Panc1 (cell line): ENCODE measurements around the gene SLC3A2. TPM values are rescaled to one million over a fixed set of nuclear protein-coding genes. Genes with fewer than 3 reads are reported as not detected.

ENCODE experiments used
- ATAC-seq: fragments of 200-7000 bp; cut with Tn5 transposase; 2 replicates; pipeline ENCODE4 v1.9.1; 2020; ENCODE audit warnings: mild to moderate bottlenecking, moderate library complexity
- BruUV-seq: library from RNA; stranded (reverse); fragments of 400-500 nt; replicated peaks from 2 replicates; lab custom pipeline; 2021; lab: Mats Ljungman, UMichigan
- CTCF ChIA-PET: fragments of 300-600 bp; sonication (Branson Sonifier 250); formaldehyde crosslinking; loops from one replicate; lab custom pipeline; 2022; ENCODE audit warnings: antibody characterized with exemption; lab: Charles Lee
- POLR2A ChIA-PET: fragments of 300-600 bp; sonication (Branson Sonifier 250); formaldehyde crosslinking; loops from one replicate; lab custom pipeline; 2022; ENCODE audit warnings: antibody characterized with exemption; lab: Charles Lee
- DNase-seq: peaks from one replicate; pipeline ENCODE4 v3.0.0-alpha.2; 2010; ENCODE audit warnings: low read depth, low spot score
- H3K27ac ChIP-seq: 2 replicates; pipeline ENCODE4 v1.5.1; 2011; ENCODE audit warnings: mild to moderate bottlenecking, low read length, inconsistent platforms
- H3K27me3 ChIP-seq: fragments of 200-500 bp; sonication (Bioruptor generic); 2 replicates; pipeline ENCODE4 v1.6.0; 2014; ENCODE audit warnings: low read length, inconsistent platforms; ENCODE audit not compliant: control insufficient read depth, insufficient read depth
- H3K36me3 ChIP-seq: fragments of 200-500 bp; sonication (Bioruptor generic); 2 replicates; pipeline ENCODE4 v1.5.1; 2014; ENCODE audit warnings: inconsistent platforms, mild to moderate bottlenecking, low read length, moderate library complexity; ENCODE audit not compliant: control insufficient read depth, insufficient read depth
- H3K4me1 ChIP-seq: 2 replicates; pipeline ENCODE4 v1.5.1; 2011; ENCODE audit warnings: inconsistent platforms, mild to moderate bottlenecking, low read length, moderate library complexity; ENCODE audit not compliant: control insufficient read depth, insufficient read depth
- H3K4me3 ChIP-seq, 2 experiments: 2 replicates each; pipeline ENCODE4 v1.5.1; 2011 to 2012; ENCODE audit warnings: low read depth in 2 of 2, low read length in 2 of 2, mild to moderate bottlenecking in 2 of 2, inconsistent platforms in 1 of 2, moderate library complexity in 1 of 2
- H3K9me3 ChIP-seq: fragments of 200-500 bp; sonication (Bioruptor generic); 2 replicates; pipeline ENCODE4 v1.5.1; 2014; ENCODE audit warnings: low read depth, mild to moderate bottlenecking, inconsistent platforms, low read length, moderate library complexity; ENCODE audit not compliant: control insufficient read depth, insufficient read depth
- POLR2AphosphoS5 ChIP-seq: IDR thresholded peaks from 2 replicates; pipeline ENCODE4 v1.6.1; 2012; ENCODE audit warnings: mild to moderate bottlenecking, low read depth, low read length, moderate library complexity
- SIN3A ChIP-seq: IDR thresholded peaks from 2 replicates; pipeline ENCODE4 v1.6.1; 2012; ENCODE audit warnings: low read depth, mild to moderate bottlenecking, low read length, moderate library complexity, borderline replicate concordance; ENCODE audit not compliant: insufficient read depth
- TCF7L2 ChIP-seq: IDR thresholded peaks from 2 replicates; pipeline ENCODE4 v1.6.1; 2011; ENCODE audit warnings: mild to moderate bottlenecking, low read depth, low read length, inconsistent platforms
- in situ Hi-C: cut with HindIII; loops from 2 replicates; pipeline ENCODE4 v1.10.0; 2016; ENCODE audit warnings: low sequenced_read_pairs, low pct_unique_long_range_greater_than_20kb
- intact Hi-C: fragments of 100-400 bp; cut with micrococcal nuclease; formaldehyde crosslinking; loops from one replicate; pipeline ENCODE4 v1.10.0; 2022; ENCODE audit not compliant: unreplicated experiment
- total RNA-seq: library from RNA; stranded (reverse); gene quantifications from one replicate; pipeline ENCODE4 v1.2.1, GENCODE V29; 2021; ENCODE audit not compliant: unreplicated experiment
- TF ChIP-seq, protein P1 (sequence below): fragments of 450-650 bp; IDR thresholded peaks from 2 replicates; pipeline ENCODE4 v1.5.1; 2017; ENCODE audit warnings: mild to moderate bottlenecking
- TF ChIP-seq, protein P2 (sequence below), 2 experiments: IDR thresholded peaks; 2 replicates each; pipeline ENCODE4 v1.6.1; 2011 to 2012; ENCODE audit warnings: low read depth in 2 of 2, control low read depth in 1 of 2, low read length in 1 of 2, mild to moderate bottlenecking in 1 of 2, moderate library complexity in 1 of 2; ENCODE audit not compliant: insufficient read depth in 1 of 2

The SLC3A2 gene
- total RNA-seq, 1 experiment from 2014 or later: 184 TPM

DNA sequence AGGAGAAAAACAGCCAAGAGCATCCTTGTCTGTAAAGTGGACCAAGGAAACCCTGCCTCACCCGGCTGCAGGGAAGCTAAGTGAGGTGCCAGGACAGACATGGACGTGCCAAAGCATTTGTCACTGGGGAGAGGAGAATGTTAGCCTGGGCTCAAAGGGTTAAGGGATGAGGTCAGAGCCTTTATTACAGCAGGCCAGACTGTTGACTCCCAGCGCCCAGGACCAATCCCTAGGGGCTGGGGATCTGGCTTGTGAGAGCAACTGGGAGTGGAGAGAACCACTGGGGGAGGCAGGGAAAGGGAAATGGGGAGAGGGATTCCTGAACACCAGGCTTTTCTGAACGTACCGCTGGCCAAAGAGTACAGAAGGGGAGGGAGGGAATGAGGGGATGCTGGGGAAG lies 37.8 kb downstream of the SLC3A2 start:
- H3K36me3 ChIP-seq: no peaks in the 10 kb centered on the region
- no TSS peak for BruUV-seq
- ATAC-seq (no peak), DNase-seq (no peak)
- H3K4me3 ChIP-seq: no peak overlapping the region
- H3K27me3 ChIP-seq: 0 out of 2 replicates have a peak, but pooled peaks cover 2% of the 10 kb centered on the region
- no peak overlapping the region for H3K27ac ChIP-seq
- CTCF ChIA-PET: no interaction called here
- in situ Hi-C loops: no loop called here
- TF ChIP-seq SIN3A: no peak
- TF ChIP-seq, protein P1, sequence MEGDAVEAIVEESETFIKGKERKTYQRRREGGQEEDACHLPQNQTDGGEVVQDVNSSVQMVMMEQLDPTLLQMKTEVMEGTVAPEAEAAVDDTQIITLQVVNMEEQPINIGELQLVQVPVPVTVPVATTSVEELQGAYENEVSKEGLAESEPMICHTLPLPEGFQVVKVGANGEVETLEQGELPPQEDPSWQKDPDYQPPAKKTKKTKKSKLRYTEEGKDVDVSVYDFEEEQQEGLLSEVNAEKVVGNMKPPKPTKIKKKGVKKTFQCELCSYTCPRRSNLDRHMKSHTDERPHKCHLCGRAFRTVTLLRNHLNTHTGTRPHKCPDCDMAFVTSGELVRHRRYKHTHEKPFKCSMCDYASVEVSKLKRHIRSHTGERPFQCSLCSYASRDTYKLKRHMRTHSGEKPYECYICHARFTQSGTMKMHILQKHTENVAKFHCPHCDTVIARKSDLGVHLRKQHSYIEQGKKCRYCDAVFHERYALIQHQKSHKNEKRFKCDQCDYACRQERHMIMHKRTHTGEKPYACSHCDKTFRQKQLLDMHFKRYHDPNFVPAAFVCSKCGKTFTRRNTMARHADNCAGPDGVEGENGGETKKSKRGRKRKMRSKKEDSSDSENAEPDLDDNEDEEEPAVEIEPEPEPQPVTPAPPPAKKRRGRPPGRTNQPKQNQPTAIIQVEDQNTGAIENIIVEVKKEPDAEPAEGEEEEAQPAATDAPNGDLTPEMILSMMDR: no peak
- TF ChIP-seq POLR2AphosphoS5: no peak
- TF ChIP-seq TCF7L2: no peak
- TF ChIP-seq, protein P2, sequence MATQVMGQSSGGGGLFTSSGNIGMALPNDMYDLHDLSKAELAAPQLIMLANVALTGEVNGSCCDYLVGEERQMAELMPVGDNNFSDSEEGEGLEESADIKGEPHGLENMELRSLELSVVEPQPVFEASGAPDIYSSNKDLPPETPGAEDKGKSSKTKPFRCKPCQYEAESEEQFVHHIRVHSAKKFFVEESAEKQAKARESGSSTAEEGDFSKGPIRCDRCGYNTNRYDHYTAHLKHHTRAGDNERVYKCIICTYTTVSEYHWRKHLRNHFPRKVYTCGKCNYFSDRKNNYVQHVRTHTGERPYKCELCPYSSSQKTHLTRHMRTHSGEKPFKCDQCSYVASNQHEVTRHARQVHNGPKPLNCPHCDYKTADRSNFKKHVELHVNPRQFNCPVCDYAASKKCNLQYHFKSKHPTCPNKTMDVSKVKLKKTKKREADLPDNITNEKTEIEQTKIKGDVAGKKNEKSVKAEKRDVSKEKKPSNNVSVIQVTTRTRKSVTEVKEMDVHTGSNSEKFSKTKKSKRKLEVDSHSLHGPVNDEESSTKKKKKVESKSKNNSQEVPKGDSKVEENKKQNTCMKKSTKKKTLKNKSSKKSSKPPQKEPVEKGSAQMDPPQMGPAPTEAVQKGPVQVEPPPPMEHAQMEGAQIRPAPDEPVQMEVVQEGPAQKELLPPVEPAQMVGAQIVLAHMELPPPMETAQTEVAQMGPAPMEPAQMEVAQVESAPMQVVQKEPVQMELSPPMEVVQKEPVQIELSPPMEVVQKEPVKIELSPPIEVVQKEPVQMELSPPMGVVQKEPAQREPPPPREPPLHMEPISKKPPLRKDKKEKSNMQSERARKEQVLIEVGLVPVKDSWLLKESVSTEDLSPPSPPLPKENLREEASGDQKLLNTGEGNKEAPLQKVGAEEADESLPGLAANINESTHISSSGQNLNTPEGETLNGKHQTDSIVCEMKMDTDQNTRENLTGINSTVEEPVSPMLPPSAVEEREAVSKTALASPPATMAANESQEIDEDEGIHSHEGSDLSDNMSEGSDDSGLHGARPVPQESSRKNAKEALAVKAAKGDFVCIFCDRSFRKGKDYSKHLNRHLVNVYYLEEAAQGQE (IDR thresholded peaks at IDR 0.05; ENCODE audit: insufficient read depth in 1 of 2, low read depth in 2 of 2, low read length in 1 of 2): no peak
- no peaks in the 10 kb centered on the region for H3K9me3 ChIP-seq
- H3K4me1 ChIP-seq: peaks cover 2% of the 10 kb centered on the region; the same call in 1 of the 2 replicates
- intact Hi-C loops: no loop called here
- POLR2A ChIA-PET: no interaction called here

DNA sequence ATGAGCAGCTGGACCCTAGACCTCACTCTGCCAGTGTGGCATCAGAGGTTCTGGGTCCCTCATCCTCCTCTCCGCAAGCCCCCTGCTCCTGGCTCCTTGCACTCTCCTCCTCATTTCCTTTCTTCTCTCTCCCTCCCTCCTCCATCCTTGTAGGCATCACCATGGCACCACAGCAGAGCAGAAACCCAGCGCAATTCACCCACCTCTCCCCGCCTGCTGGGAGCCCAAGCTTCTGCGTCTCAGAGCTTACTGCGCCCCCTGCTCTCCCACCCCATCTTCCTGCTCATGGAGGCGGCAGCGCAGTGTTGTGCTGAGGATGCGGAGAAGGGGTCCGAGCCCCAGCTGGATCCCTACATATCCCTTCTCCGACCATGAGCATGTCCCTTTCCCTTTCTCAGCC lies 38.8 kb downstream of the SLC3A2 start:
- BruUV-seq: no TSS peak
- Histone ChIP-seq H3K36me3 (no peaks in the 10 kb centered on the region), H3K9me3 (no peaks in the 10 kb centered on the region), H3K4me1 (peaks cover 7% of the 10 kb centered on the region; the same call in 1 of the 2 replicates), H3K27ac (no peak overlapping the region), H3K27me3 (0 out of 2 replicates have a peak, but pooled peaks cover 2% of the 10 kb centered on the region), H3K4me3 (no peak overlapping the region)
- intact Hi-C loops (no loop called here), in situ Hi-C loops (no loop called here)
- no peak for TF ChIP-seq POLR2AphosphoS5
- TF ChIP-seq, protein P1: no peak
- TF ChIP-seq, protein P2 (IDR thresholded peaks at IDR 0.05; ENCODE audit: insufficient read depth in 1 of 2, low read depth in 2 of 2, low read length in 1 of 2): no peak
- no peak for TF ChIP-seq TCF7L2
- TF ChIP-seq SIN3A: no peak
- POLR2A ChIA-PET: no interaction called here
- ATAC-seq: no peak
- DNase-seq: no peak
- CTCF ChIA-PET: no interaction called here
